H9 (cell line): Measurements from ENCODE around the gene RNF167. TPM values are rescaled to one million over a fixed set of nuclear protein-coding genes. Genes with fewer than 3 reads are reported as not detected.

ENCODE experiments used
- DNase-seq: peaks from one replicate; pipeline ENCODE4 v3.0.0-alpha.2; 2017
- H2AFZ ChIP-seq: one replicate; pipeline ENCODE4 v1.6.1; 2013; ENCODE audit warnings: mild to moderate bottlenecking, low read length, control low read depth, moderate library complexity
- H2AK5ac ChIP-seq: 2 replicates; pipeline ENCODE4 v1.6.1; 2013; ENCODE audit warnings: low read length, control low read depth, mixed read lengths; ENCODE audit not compliant: insufficient read length
- H2BK120ac ChIP-seq: one replicate; pipeline ENCODE4 v1.6.1; 2013; ENCODE audit warnings: low read depth, mild to moderate bottlenecking, low read length, control low read depth, inconsistent platforms; ENCODE audit not compliant: poor library complexity, severe bottlenecking
- H2BK12ac ChIP-seq: 2 replicates; pipeline ENCODE4 v1.6.1; 2013; ENCODE audit warnings: low read length, control low read depth, mixed read lengths, low read depth; ENCODE audit not compliant: insufficient read length
- H2BK15ac ChIP-seq: 2 replicates; pipeline ENCODE4 v1.6.1; 2013; ENCODE audit warnings: low read depth, low read length, control low read depth
- H2BK20ac ChIP-seq: one replicate; pipeline ENCODE4 v1.6.1; 2013; ENCODE audit warnings: low read depth, mild to moderate bottlenecking, low read length, control low read depth, inconsistent platforms; ENCODE audit not compliant: poor library complexity, severe bottlenecking
- H2BK5ac ChIP-seq: 2 replicates; pipeline ENCODE4 v1.6.1; 2013; ENCODE audit warnings: low read length, control low read depth, mixed read lengths; ENCODE audit not compliant: insufficient read length
- H3K14ac ChIP-seq: 2 replicates; pipeline ENCODE4 v1.6.1; 2013; ENCODE audit warnings: low read length, control low read depth; ENCODE audit not compliant: insufficient read depth
- H3K18ac ChIP-seq: 2 replicates; pipeline ENCODE4 v1.6.1; 2013; ENCODE audit warnings: low read depth, mild to moderate bottlenecking, mixed read lengths, low read length, control low read depth; ENCODE audit not compliant: insufficient read length
- H3K23ac ChIP-seq: 2 replicates; pipeline ENCODE4 v1.6.1; 2013; ENCODE audit warnings: low read length, control low read depth, mixed read lengths, low read depth; ENCODE audit not compliant: insufficient read length
- H3K23me2 ChIP-seq: 2 replicates; pipeline ENCODE4 v1.6.1; 2013; ENCODE audit warnings: low read depth, mild to moderate bottlenecking, mixed read lengths, low read length, control low read depth; ENCODE audit not compliant: insufficient read length, poor library complexity, severe bottlenecking
- H3K27ac ChIP-seq: 2 replicates; pipeline ENCODE4 v1.5.1; 2013; ENCODE audit warnings: low read length, control low read depth, mixed read lengths, low read depth; ENCODE audit not compliant: insufficient read length
- H3K27me3 ChIP-seq: 2 replicates; pipeline ENCODE4 v1.6.1; 2013; ENCODE audit warnings: low read length, control low read depth, inconsistent platforms; ENCODE audit not compliant: insufficient read depth
- H3K4ac ChIP-seq: 2 replicates; pipeline ENCODE4 v1.6.1; 2013; ENCODE audit warnings: low read depth, mild to moderate bottlenecking, control low read depth, inconsistent platforms, low read length, moderate library complexity
- H3K4me1 ChIP-seq: 2 replicates; pipeline ENCODE4 v1.6.1; 2013; ENCODE audit warnings: low read length, control low read depth, inconsistent platforms; ENCODE audit not compliant: insufficient read depth
- H3K4me2 ChIP-seq: 2 replicates; pipeline ENCODE4 v1.6.1; 2013; ENCODE audit warnings: low read length, control low read depth, mixed read lengths; ENCODE audit not compliant: insufficient read length, insufficient read depth
- H3K56ac ChIP-seq: 2 replicates; pipeline ENCODE4 v1.6.1; 2013; ENCODE audit warnings: low read depth, mild to moderate bottlenecking, mixed read lengths, low read length, control low read depth; ENCODE audit not compliant: insufficient read length
- H3K79me1 ChIP-seq: 2 replicates; pipeline ENCODE4 v1.6.1; 2013; ENCODE audit warnings: low read depth, mild to moderate bottlenecking, moderate library complexity, low read length, control low read depth, inconsistent platforms; ENCODE audit not compliant: insufficient read depth, poor library complexity, severe bottlenecking
- H3K79me2 ChIP-seq: 2 replicates; pipeline ENCODE4 v1.6.1; 2013; ENCODE audit warnings: low read length, control low read depth, inconsistent platforms; ENCODE audit not compliant: insufficient read depth
- H3K9ac ChIP-seq: 2 replicates; pipeline ENCODE4 v1.6.1; 2013; ENCODE audit warnings: low read length, control low read depth, mixed read lengths; ENCODE audit not compliant: insufficient read length; ENCODE audit errors: extremely low read depth
- H3K9me3 ChIP-seq: one replicate; pipeline ENCODE4 v1.6.1; 2013; ENCODE audit warnings: low read depth, low read length, inconsistent platforms; ENCODE audit not compliant: control insufficient read depth
- H3T11ph ChIP-seq: one replicate; pipeline ENCODE4 v1.6.1; 2013; ENCODE audit warnings: mild to moderate bottlenecking, low read length, control low read depth, inconsistent platforms
- H4K20me1 ChIP-seq: one replicate; pipeline ENCODE4 v1.6.1; 2013; ENCODE audit not compliant: control insufficient read depth, insufficient read length, insufficient read depth
- H4K5ac ChIP-seq: 2 replicates; pipeline ENCODE4 v1.6.1; 2013; ENCODE audit warnings: low read depth, mild to moderate bottlenecking, mixed read lengths, low read length, control low read depth; ENCODE audit not compliant: insufficient read length
- H4K8ac ChIP-seq: replicated peaks from 2 replicates; pipeline ENCODE4 v1.6.1; 2013; ENCODE audit warnings: low read length, control low read depth, mixed read lengths, low read depth; ENCODE audit not compliant: insufficient read length
- H4K91ac ChIP-seq: 2 replicates; pipeline ENCODE4 v1.6.1; 2013; ENCODE audit warnings: low read depth, mild to moderate bottlenecking, moderate library complexity, mixed read lengths, low read length, control low read depth; ENCODE audit not compliant: insufficient read length
- H3K27ac Mint-ChIP-seq, 3 experiments: 2 replicates in 2 of 3; 3 replicates in 1 of 3; pipeline ENCODE4 v1.8.0; 2020 to 2021; ENCODE audit warnings: mixed read lengths in 3 of 3, mild to moderate bottlenecking in 1 of 3, moderate library complexity in 1 of 3
- H3K27me3 Mint-ChIP-seq: 2 replicates; pipeline ENCODE4 v1.8.0; 2021; ENCODE audit warnings: low read depth, mild to moderate bottlenecking, moderate library complexity, mixed read lengths
- H3K36me3 Mint-ChIP-seq, 3 experiments: 2 replicates in 2 of 3; 3 replicates in 1 of 3; pipeline ENCODE4 v1.8.0; 2020 to 2021; ENCODE audit warnings: low read depth in 3 of 3, mixed read lengths in 3 of 3; ENCODE audit not compliant: insufficient read depth in 1 of 3
- H3K4me1 Mint-ChIP-seq, 2 experiments: 2 replicates each; pipeline ENCODE4 v1.8.0; 2020; ENCODE audit warnings: mixed read lengths in 2 of 2
- H3K4me3 Mint-ChIP-seq, 2 experiments: 2 replicates in 1 of 2; 3 replicates in 1 of 2; pipeline ENCODE4 v1.8.0; 2020 to 2021; ENCODE audit warnings: mild to moderate bottlenecking in 2 of 2, mixed read lengths in 2 of 2, moderate library complexity in 1 of 2
- H3K9me3 Mint-ChIP-seq, 2 experiments: 2 replicates in 1 of 2; 3 replicates in 1 of 2; pipeline ENCODE4 v1.8.0; 2020; ENCODE audit warnings: mild to moderate bottlenecking in 2 of 2, mixed read lengths in 2 of 2, moderate library complexity in 1 of 2
- WGBS: extraction: QIAGEN DNeasy Blood & Tissue Kit; methylation state at CpG from one replicate; pipeline ENCODE4 v1.1.7; 2013; ENCODE audit warnings: missing lambda C conversion rate, low lambda C conversion rate, mixed read lengths; ENCODE audit not compliant: insufficient read length; ENCODE audit errors: extremely low coverage; 5-methylcytosine and 5-hydroxymethylcytosine counted together
- total RNA-seq: library from RNA; stranded (reverse); gene quantifications from 2 replicates; pipeline ENCODE4 v1.2.1, GENCODE V29; 2021
- TF ChIP-seq, protein P1 (sequence below): fragments of 200-600 bp; sonication (generic); conservative IDR thresholded peaks from 3 replicates; pipeline ENCODE4 v1.8.0; 2021; ENCODE audit warnings: antibody characterized with exemption, mild to moderate bottlenecking

RNF167 gene
- total RNA-seq, 1 experiment from 2014 or later, result 134 TPM

DNA sequence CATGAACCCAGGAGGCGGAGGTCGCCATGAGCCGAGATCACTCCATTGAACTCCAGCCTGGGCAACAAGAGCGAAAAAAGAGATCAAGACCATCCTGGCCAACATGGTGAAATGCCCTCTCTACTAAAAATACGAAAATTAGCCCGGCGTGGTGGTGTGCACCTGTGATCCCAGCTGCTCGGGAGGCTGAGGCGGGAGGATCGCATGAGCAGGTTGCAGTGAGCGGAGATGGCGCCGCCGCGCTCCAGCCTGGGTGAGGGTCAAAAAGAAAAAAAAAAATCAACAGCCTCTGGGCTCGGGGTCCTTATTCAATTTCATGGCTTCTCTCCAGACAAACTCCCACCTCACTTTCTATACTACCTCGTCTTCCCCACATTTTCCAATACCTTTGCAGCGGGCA lies 11.2 kb upstream of the RNF167 start:
- Histone ChIP-seq H3K79me1 (no peaks in the 10 kb centered on the region), H3T11ph (no peak overlapping the region), H2BK120ac (no peak overlapping the region), H3K23ac (no peak overlapping the region), H3K14ac (no peak overlapping the region), H4K8ac (no peak overlapping the region), H3K4ac (no peak overlapping the region), H3K23me2 (no peaks in the 10 kb centered on the region), H3K9me3 (no peaks in the 10 kb centered on the region), H3K9ac (no peak overlapping the region), H2AFZ (no peak overlapping the region), H2BK5ac (no peak overlapping the region), H4K20me1 (no peaks in the 10 kb centered on the region), H3K4me1 (no peaks in the 10 kb centered on the region), H3K27me3 (no peaks in the 10 kb centered on the region), H4K91ac (no peak overlapping the region), H3K27ac (no peak overlapping the region), H2BK12ac (no peak overlapping the region), H3K18ac (no peak overlapping the region), H2BK20ac (no peak overlapping the region), H3K79me2 (no peaks in the 10 kb centered on the region), H2AK5ac (no peak overlapping the region), H3K56ac (no peak overlapping the region), H4K5ac (no peak overlapping the region), H2BK15ac (no peak overlapping the region), H3K4me2 (no peak overlapping the region)
- Mint-ChIP-seq H3K27ac (peak overlapping the region in 1 of 3 experiments; percentile 91; a peak in 1 of 7 replicates), H3K9me3 (no peaks in the 10 kb centered on the region), H3K36me3 (peaks cover 5 to 25% (median 8%) of the 10 kb centered on the region in 3 experiments; a peak in 6 of 7 replicates), H3K27me3 (no peaks in the 10 kb centered on the region; the same call in 1 of the 2 replicates), H3K4me1 (peaks cover 13 to 15% of the 10 kb centered on the region in 2 experiments), H3K4me3 (no peak overlapping the region)
- no CpG with 5 or more reads among the region's 18 CpGs for WGBS
- no peak for DNase-seq
- TF ChIP-seq, protein P1, sequence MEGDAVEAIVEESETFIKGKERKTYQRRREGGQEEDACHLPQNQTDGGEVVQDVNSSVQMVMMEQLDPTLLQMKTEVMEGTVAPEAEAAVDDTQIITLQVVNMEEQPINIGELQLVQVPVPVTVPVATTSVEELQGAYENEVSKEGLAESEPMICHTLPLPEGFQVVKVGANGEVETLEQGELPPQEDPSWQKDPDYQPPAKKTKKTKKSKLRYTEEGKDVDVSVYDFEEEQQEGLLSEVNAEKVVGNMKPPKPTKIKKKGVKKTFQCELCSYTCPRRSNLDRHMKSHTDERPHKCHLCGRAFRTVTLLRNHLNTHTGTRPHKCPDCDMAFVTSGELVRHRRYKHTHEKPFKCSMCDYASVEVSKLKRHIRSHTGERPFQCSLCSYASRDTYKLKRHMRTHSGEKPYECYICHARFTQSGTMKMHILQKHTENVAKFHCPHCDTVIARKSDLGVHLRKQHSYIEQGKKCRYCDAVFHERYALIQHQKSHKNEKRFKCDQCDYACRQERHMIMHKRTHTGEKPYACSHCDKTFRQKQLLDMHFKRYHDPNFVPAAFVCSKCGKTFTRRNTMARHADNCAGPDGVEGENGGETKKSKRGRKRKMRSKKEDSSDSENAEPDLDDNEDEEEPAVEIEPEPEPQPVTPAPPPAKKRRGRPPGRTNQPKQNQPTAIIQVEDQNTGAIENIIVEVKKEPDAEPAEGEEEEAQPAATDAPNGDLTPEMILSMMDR, result no peak
